SK-N-SH treated with all-trans-retinoic acid at 6 μM for 48 hours (cell line): ENCODE data around the gene IGFN1.
A peak's percentile ranks its signal among the peaks of the same experiment; 100 is the strongest.

ENCODE experiments used
- ATAC-seq: fragments of 200-7000 bp; cut with Tn5 transposase; 3 replicates; pipeline ENCODE4 v1.9.1; 2020; ENCODE audit warnings: mild to moderate bottlenecking, moderate library complexity
- GLIS3 ChIP-seq: fragments of 250-450 bp; sonication (Bioruptor Pico); IDR thresholded peaks from 2 replicates; pipeline ENCODE4 v1.5.0; 2020; ENCODE audit warnings: mild to moderate bottlenecking, moderate library complexity
- RARB ChIP-seq: fragments of 250-450 bp; sonication (Bioruptor Pico); IDR thresholded peaks from 2 replicates; pipeline ENCODE4 v1.8.0; 2021; ENCODE audit warnings: mild to moderate bottlenecking, moderate library complexity
- SNAI2 ChIP-seq: fragments of 250-450 bp; sonication (Bioruptor Pico); IDR thresholded peaks from 2 replicates; pipeline ENCODE4 v1.5.0; 2020; ENCODE audit warnings: mild to moderate bottlenecking, moderate library complexity
- TCF4 ChIP-seq: fragments of 250-450 bp; sonication (Bioruptor Pico); IDR thresholded peaks from 2 replicates; pipeline ENCODE4 v1.8.0; 2021; ENCODE audit warnings: mild to moderate bottlenecking, moderate library complexity, borderline replicate concordance
- TOX ChIP-seq: fragments of 250-450 bp; sonication (Bioruptor Pico); IDR thresholded peaks from 2 replicates; pipeline ENCODE4 v1.8.0; 2021; ENCODE audit warnings: mild to moderate bottlenecking, moderate library complexity, borderline replicate concordance
- ZFP3 ChIP-seq: fragments of 250-450 bp; sonication (Bioruptor Pico); IDR thresholded peaks from 2 replicates; pipeline ENCODE4 v1.5.0; 2020; ENCODE audit warnings: mild to moderate bottlenecking, moderate library complexity
- ZNF565 ChIP-seq: fragments of 450-650 bp; formaldehyde crosslinking; conservative IDR thresholded peaks from 2 replicates; pipeline ENCODE4 v1.5.0; 2020; ENCODE audit warnings: low read depth, mild to moderate bottlenecking, moderate library complexity
- TF ChIP-seq, protein P1 (sequence below): fragments of 250-450 bp; sonication (Bioruptor Pico); IDR thresholded peaks from 2 replicates; pipeline ENCODE4 v1.8.0; 2020; ENCODE audit warnings: mild to moderate bottlenecking, moderate library complexity, borderline replicate concordance
- TF ChIP-seq, protein P2 (sequence below): fragments of 250-450 bp; sonication (Bioruptor Pico); IDR thresholded peaks from 2 replicates; pipeline ENCODE4 v1.5.1; 2021; ENCODE audit warnings: mild to moderate bottlenecking, moderate library complexity
- TF ChIP-seq, protein P3 (sequence below): fragments of 250-450 bp; sonication (Bioruptor Pico); IDR thresholded peaks from 2 replicates; pipeline ENCODE4 v1.5.1; 2020; ENCODE audit warnings: low read depth, mild to moderate bottlenecking, moderate library complexity
- TF ChIP-seq, protein P4 (sequence below): fragments of 250-450 bp; sonication (Bioruptor Pico); IDR thresholded peaks from 2 replicates; pipeline ENCODE4 v1.5.0; 2020; ENCODE audit warnings: mild to moderate bottlenecking, moderate library complexity

IGFN1 gene

DNA sequence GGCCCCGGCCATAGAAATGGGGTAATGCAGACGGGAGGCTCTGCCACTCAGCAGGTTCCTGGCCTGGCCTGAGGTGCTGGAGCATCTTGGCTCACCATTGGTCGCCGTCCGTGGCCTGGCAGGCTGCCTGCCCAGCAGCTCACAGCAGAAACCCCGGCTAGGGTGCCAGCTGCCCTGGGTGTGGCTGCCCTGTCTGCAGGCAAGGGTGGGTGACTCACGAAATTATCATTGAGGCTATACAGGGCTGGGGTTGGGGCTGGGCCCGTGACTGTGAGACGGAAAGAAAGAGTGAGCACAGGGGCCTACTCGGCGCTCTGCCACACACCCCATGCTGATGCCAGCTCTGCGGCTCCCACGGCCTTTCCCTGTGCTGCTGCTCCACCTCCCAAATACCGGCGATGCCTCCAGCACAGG, 84.6 kb downstream of the IGFN1 start:
- TF ChIP-seq RARB (CRISPR knock-in tag) = no peak
- TF ChIP-seq ZNF565 = no peak
- TF ChIP-seq, protein P1, sequence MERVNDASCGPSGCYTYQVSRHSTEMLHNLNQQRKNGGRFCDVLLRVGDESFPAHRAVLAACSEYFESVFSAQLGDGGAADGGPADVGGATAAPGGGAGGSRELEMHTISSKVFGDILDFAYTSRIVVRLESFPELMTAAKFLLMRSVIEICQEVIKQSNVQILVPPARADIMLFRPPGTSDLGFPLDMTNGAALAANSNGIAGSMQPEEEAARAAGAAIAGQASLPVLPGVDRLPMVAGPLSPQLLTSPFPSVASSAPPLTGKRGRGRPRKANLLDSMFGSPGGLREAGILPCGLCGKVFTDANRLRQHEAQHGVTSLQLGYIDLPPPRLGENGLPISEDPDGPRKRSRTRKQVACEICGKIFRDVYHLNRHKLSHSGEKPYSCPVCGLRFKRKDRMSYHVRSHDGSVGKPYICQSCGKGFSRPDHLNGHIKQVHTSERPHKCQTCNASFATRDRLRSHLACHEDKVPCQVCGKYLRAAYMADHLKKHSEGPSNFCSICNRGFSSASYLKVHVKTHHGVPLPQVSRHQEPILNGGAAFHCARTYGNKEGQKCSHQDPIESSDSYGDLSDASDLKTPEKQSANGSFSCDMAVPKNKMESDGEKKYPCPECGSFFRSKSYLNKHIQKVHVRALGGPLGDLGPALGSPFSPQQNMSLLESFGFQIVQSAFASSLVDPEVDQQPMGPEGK (CRISPR knock-in tag) = no peak
- no peak for TF ChIP-seq GLIS3
- no peak for TF ChIP-seq SNAI2 (CRISPR knock-in tag)
- peak; percentile 86 for ATAC-seq

DNA sequence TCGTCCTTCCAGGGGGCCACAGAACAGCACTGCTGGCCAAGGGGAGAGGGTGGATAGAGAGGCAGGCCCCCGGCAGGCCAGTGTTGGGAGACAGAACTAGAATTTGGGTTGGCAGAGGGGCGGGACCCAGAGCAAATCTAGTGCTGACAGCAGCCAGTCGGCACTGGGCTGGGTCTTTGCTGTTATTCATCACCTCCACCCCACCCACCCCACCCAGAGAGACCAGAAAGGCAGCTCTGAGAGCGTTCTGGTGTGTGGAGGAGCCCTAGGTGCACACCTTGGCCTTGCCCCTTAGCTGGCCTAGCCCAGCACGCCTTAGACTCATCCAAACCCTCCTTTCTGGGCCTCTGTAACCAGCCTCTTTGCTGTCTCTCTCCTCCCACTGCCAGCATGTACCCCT, 86.3 kb downstream of the IGFN1 start:
- ATAC-seq = no peak
- TF ChIP-seq, protein P1 (CRISPR knock-in tag) = no peak
- TF ChIP-seq TCF4 (CRISPR knock-in tag) (no peak), TOX (CRISPR knock-in tag) (no peak), RARB (CRISPR knock-in tag) (no peak), ZFP3 (no peak)
- TF ChIP-seq, protein P2, sequence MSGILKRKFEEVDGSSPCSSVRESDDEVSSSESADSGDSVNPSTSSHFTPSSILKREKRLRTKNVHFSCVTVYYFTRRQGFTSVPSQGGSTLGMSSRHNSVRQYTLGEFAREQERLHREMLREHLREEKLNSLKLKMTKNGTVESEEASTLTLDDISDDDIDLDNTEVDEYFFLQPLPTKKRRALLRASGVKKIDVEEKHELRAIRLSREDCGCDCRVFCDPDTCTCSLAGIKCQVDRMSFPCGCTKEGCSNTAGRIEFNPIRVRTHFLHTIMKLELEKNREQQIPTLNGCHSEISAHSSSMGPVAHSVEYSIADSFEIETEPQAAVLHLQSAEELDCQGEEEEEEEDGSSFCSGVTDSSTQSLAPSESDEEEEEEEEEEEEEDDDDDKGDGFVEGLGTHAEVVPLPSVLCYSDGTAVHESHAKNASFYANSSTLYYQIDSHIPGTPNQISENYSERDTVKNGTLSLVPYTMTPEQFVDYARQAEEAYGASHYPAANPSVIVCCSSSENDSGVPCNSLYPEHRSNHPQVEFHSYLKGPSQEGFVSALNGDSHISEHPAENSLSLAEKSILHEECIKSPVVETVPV (CRISPR knock-in tag) = no peak
- TF ChIP-seq, protein P3, sequence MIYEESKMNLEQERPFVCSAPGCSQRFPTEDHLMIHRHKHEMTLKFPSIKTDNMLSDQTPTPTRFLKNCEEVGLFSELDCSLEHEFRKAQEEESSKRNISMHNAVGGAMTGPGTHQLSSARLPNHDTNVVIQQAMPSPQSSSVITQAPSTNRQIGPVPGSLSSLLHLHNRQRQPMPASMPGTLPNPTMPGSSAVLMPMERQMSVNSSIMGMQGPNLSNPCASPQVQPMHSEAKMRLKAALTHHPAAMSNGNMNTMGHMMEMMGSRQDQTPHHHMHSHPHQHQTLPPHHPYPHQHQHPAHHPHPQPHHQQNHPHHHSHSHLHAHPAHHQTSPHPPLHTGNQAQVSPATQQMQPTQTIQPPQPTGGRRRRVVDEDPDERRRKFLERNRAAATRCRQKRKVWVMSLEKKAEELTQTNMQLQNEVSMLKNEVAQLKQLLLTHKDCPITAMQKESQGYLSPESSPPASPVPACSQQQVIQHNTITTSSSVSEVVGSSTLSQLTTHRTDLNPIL (CRISPR knock-in tag) = no peak

DNA sequence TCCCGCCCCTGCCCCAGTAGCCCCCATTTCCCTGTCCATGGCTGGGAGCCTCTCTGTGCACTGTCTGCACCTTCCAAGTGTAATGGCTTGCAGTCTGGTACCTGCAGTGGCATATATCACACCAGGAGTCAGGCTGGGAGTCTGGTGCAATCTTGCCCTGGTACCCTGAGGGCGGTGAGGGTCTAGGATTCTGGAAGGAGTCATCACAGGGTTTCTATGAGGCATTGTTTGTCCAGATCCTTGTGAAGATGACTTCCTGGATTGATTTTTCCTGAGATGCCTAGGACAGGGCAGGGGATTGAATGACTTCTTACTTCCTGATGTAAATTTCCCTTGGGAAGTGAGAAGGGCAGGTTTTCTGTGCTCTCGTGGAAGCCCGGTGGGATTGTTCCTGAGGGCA, 86.8 kb downstream of the IGFN1 start:
- TF ChIP-seq, protein P4, sequence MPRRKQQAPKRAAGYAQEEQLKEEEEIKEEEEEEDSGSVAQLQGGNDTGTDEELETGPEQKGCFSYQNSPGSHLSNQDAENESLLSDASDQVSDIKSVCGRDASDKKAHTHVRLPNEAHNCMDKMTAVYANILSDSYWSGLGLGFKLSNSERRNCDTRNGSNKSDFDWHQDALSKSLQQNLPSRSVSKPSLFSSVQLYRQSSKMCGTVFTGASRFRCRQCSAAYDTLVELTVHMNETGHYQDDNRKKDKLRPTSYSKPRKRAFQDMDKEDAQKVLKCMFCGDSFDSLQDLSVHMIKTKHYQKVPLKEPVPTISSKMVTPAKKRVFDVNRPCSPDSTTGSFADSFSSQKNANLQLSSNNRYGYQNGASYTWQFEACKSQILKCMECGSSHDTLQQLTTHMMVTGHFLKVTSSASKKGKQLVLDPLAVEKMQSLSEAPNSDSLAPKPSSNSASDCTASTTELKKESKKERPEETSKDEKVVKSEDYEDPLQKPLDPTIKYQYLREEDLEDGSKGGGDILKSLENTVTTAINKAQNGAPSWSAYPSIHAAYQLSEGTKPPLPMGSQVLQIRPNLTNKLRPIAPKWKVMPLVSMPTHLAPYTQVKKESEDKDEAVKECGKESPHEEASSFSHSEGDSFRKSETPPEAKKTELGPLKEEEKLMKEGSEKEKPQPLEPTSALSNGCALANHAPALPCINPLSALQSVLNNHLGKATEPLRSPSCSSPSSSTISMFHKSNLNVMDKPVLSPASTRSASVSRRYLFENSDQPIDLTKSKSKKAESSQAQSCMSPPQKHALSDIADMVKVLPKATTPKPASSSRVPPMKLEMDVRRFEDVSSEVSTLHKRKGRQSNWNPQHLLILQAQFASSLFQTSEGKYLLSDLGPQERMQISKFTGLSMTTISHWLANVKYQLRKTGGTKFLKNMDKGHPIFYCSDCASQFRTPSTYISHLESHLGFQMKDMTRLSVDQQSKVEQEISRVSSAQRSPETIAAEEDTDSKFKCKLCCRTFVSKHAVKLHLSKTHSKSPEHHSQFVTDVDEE (CRISPR knock-in tag) = no peak
- ATAC-seq = no peak
